Spinal cord (tissue), 10 donors: ENCODE results near the gene CPAMD8. TPM values are rescaled to one million over a fixed set of nuclear protein-coding genes. Genes with fewer than 3 reads are reported as not detected.

Experiments used
- DNase-seq, 6 donors: peaks; one replicate each; pipeline versions ENCODE4 v3.0.0 to v3.0.0-alpha.2; 2013 to 2015; ENCODE audit warnings: low spot score in 6 of 6, low read depth in 4 of 6
- H3K27ac ChIP-seq: one replicate; pipeline ENCODE4 v1.5.1; 2013; ENCODE audit warnings: low read depth, low read length, control low read depth
- H3K27me3 ChIP-seq: one replicate; pipeline ENCODE4 v1.6.1; 2013; ENCODE audit warnings: low read length; ENCODE audit not compliant: control insufficient read depth, insufficient read depth
- H3K36me3 ChIP-seq: one replicate; pipeline ENCODE4 v1.6.1; 2013; ENCODE audit warnings: low read length; ENCODE audit not compliant: control insufficient read depth, insufficient read depth
- H3K4me1 ChIP-seq: one replicate; pipeline ENCODE4 v1.6.1; 2013; ENCODE audit warnings: low read length; ENCODE audit not compliant: control insufficient read depth, insufficient read depth
- H3K4me3 ChIP-seq: one replicate; pipeline ENCODE4 v1.5.1; 2013; ENCODE audit warnings: low read depth, low read length, control low read depth
- H3K9me3 ChIP-seq: one replicate; pipeline ENCODE4 v1.6.1; 2013; ENCODE audit warnings: low read length; ENCODE audit not compliant: control insufficient read depth, insufficient read depth
- WGBS: methylation state at CpG from one replicate; pipeline ENCODE4 v1.1.5; 2013; ENCODE audit warnings: missing lambda C conversion rate; ENCODE audit not compliant: insufficient coverage; 5-methylcytosine and 5-hydroxymethylcytosine counted together
- long read RNA-seq, 4 donors: transcript quantifications; one replicate each; lab custom pipeline, GENCODE V29; 2026
- polyA plus RNA-seq, 2 donors: library from polyadenylated mRNA; unstranded; fragments of 120-200 nt; gene quantifications; one replicate each; pipeline ENCODE4 v1.2.1, GENCODE V29; 2013; ENCODE audit not compliant: insufficient read length in 2 of 2
- total RNA-seq, 2 donors: library from RNA; depleted of rRNA in 1 of 2; stranded (reverse); fragments of 120-200 nt in 1 of 2; fragments of >200 nt in 1 of 2; gene quantifications; one replicate each; pipeline versions ENCODE4 v1.2.3 to v1.2.4, GENCODE V29; 2013 to 2014
- donor health status: healthy.

CPAMD8 gene
- total RNA-seq, result 100 to 1,000 TPM in 1 of 2 donors, 10 to 100 TPM in 1; 22.3 to 117 TPM
- polyA plus RNA-seq, result 10 to 100 TPM in 1 of 2 donors, 1 to 10 TPM in 1; 9.7 to 55.5 TPM
- long read RNA-seq, donor 1, partial matches to known transcripts, result 0 of 1 reads
- long read RNA-seq, donor 1, other reads (novel, unspliced or antisense), result 0 of 1 reads
- long read RNA-seq, donor 2, result 0 reads
- long read RNA-seq, donor 3, partial matches to known transcripts, result 0 of 3 reads
- long read RNA-seq, donor 3, other reads (novel, unspliced or antisense), result 0 of 3 reads
- long read RNA-seq, donor 4, partial matches to known transcripts, result 0 of 1 reads
- long read RNA-seq, donor 4, other reads (novel, unspliced or antisense), result 0 of 1 reads

DNA sequence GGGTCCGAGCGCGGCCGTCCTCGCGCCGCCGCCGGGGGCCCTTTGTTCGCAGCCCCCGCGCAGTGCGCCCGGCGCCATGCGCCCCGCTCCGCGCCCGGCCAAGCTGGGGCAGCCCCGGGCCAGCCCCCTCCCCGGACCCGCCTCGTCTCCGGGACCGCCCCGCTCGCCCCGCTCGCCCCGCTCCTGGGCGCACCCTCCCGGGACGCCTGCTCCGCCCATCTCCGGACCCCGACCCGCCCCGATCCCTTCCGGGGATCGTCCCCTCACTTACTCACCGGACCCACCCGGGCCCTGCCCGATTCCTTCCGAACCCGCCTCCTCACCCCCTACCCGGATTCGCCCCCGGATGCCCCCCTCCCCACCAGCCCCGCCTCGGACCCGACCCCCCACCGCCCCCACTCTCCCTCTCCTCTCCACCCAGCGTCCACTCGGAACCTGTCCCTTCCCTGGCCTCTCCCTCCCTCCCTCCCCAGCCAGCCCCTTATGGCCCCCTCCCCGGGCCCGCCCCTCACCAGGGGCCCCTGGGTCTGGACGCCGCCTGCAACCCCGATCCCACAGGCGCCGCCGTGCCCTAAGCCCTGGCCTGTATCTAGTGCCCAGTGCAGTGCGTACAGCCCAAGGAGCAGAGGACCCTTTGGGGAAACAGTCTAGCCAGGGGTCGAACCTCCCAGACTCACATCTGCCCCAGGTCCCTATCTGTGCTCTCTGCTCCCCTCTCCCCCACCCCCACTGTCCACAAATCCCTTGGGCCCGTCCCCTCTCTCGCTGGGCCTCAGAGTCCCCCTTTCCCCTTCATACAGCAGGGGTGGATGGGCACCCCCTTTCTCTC is at the start of gene CPAMD8:
Gene CPAMD8, minus strand, starts transcription at position 105 of the 829 bp plus-strand sequence. CDS start 168 bp downstream, outside the sequence.
- 2% methylated on average over 56 of the region's 67 CpGs for WGBS
- peak within 1 kb of the TSS; percentile 47 for H3K4me3 ChIP-seq
- H3K27ac ChIP-seq, result no peak within 1 kb of the TSS
- peaks cover 16% of the 10 kb centered on the region for H3K27me3 ChIP-seq
- no peaks in the 10 kb centered on the region for H3K36me3 ChIP-seq
- peaks cover 12% of the 10 kb centered on the region for H3K4me1 ChIP-seq
- peak in 1 of 6 donors; percentile 30 for DNase-seq
- H3K9me3 ChIP-seq, result peaks cover 1% of the 10 kb centered on the region

DNA sequence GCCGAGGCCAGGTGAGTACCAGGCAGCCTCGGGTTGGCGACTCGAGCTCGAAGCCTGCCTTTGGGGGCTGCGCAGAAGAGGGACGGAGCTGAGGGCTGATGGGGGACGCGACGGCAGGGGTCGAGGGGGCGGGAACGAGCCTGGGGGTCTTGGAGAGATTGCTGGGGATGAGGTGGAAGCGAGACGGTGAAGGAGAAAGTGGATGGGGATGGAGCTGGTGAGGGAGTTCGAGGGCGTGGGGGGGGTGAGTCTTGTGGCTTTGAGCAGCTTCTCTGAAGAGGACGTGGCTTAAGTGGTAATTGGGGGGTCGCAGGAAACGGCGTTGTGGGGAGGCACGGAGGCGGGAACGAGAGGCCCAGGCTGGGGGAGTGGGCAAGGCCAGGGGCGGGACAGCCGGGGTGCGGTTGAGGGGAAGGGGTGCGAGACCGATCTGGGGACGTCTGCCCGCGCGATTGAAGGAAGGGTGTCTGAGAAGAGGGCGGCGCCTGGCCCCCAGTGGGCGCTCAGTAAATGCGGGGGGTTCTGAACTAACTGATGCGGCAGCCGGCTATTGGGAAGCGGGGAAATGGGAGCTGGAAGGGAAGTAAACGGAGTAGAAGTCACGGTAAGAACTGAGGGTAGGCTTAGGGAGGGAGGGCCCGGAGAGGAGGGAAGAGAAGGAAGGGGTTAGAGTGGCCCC is 49.4 kb upstream of the CPAMD8 start:
- Histone ChIP-seq H3K27ac (peak overlapping the region; percentile 58), H3K4me1 (peaks cover 57% of the 10 kb centered on the region), H3K36me3 (peaks cover 9% of the 10 kb centered on the region), H3K4me3 (peak overlapping the region; percentile 49), H3K9me3 (no peaks in the 10 kb centered on the region), H3K27me3 (no peaks in the 10 kb centered on the region)
- DNase-seq, result peak in 2 of 6 donors; percentile 20 to 68
- under 1% methylated on average over 42 of the region's 43 CpGs for WGBS

DNA sequence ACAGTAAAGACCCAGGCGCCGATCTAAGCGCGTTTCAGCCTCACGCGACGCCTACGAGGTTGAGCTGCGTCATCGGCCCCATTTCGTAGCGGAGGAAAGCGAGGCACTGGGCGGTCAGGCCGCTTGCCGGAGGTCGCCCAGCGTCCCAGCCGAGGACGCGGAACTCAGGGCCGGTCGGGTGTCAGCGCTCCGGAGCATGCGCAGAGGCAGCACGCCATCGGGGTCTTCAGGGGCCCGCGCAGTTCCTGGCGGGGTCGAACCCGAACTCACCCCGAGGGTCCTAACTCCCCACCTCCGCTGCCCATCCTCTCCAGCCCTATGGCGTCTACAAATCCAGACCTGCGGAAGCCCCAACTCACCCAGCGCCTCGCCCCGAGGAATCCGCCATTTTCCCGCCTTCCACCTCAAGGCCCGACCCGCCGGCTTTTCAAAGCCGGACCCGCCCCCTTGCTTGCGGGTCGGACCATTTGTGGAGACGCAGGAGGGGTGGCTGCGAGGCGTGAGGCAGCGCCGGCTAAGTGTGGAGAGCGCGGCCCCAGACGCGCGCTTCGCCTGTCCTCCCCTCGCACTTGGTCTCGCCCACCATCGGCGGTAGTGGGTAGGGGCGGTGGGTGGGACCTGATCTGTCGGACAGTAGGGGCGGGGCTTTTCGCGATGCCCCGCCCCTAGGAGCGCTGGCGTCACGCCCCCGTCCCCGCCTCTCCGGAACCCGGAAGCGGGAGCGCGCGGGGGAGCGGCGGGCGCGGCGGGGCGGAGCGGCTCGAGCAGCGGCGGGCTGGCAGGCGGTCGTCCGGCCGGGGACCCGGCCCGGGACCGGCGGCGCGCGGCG is 48.6 kb upstream of the CPAMD8 start, which contains the start of the genes HAUS8 and MYO9B:
Gene HAUS8, minus strand, starts transcription at position 418 of the 829 bp plus-strand sequence. Its CDS starts 30 bp downstream, at position 388.
Gene MYO9B, plus strand, starts transcription at position 743 of the 829 bp plus-strand sequence. CDS start 25,941 bp downstream, outside the sequence.
- H3K4me1 ChIP-seq, result peaks cover 52% of the 10 kb centered on the region
- peak; percentile 96 to 100 (median 98) for DNase-seq
- WGBS, result under 1% methylated on average over 103 of the region's 103 CpGs
- H3K27me3 ChIP-seq, result no peaks in the 10 kb centered on the region
- peak within 1 kb of the TSS; percentile 90 for H3K4me3 ChIP-seq
- peak within 1 kb of the TSS; percentile 79 for H3K27ac ChIP-seq
- no peaks in the 10 kb centered on the region for H3K9me3 ChIP-seq
- H3K36me3 ChIP-seq, result peaks cover 17% of the 10 kb centered on the region

- DNase-seq, result no peak
- Histone ChIP-seq H3K27me3 (no peaks in the 10 kb centered on the region), H3K36me3 (peaks cover 23% of the 10 kb centered on the region), H3K27ac (peak overlapping the region; percentile 79), H3K9me3 (no peaks in the 10 kb centered on the region), H3K4me1 (peaks cover 52% of the 10 kb centered on the region), H3K4me3 (peak overlapping the region; percentile 90)
- 11% methylated on average over 9 of the region's 11 CpGs for WGBS
These were observed 48.0 kb upstream of the CPAMD8 start for GRCh38 chr19:17074634-17075034.

DNA sequence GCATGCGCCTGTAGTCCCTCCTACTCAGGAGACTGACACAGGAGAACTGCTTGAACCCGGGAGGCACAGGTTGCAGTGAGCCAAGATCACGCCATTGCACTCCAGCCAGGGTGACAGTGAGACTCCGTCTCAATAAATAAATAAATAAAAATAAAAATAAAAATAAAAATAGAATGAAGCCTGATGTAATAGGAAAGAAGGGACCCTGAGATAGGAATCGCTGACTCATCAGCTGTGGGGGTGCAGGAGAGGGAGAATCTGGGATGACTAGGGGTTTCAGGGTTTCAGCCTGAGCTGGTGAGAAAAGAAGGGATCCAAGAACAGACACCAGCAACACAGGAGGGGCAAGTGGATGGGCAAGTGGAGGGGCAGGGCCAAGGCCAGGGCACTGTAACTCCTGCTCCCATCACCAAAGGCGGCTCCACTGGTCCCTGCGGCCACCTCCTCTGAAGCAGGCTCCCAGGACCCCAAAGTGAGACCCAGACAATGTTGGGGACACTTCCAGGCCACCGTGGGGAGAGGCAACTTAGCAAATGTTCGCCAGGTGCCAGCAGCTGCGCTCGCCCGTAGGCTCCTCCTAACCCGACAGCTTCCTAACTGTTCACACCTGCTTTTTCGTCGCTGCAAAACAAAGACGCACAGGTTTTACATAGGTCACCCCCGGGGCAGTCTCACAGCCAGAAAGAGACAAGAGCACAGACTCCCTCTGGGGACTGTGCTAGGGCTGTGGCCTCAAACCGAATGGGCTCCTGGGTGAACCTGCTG is 47.4 kb upstream of the CPAMD8 start:
- DNase-seq, result no peak
- peaks cover 46% of the 10 kb centered on the region for H3K4me1 ChIP-seq
- peak overlapping the region; percentile 90 for H3K4me3 ChIP-seq
- H3K36me3 ChIP-seq, result peaks cover 27% of the 10 kb centered on the region
- no peak overlapping the region for H3K27ac ChIP-seq
- WGBS, result 31% methylated on average over 14 of the region's 18 CpGs
- no peaks in the 10 kb centered on the region for H3K9me3 ChIP-seq
- H3K27me3 ChIP-seq, result no peaks in the 10 kb centered on the region

DNA sequence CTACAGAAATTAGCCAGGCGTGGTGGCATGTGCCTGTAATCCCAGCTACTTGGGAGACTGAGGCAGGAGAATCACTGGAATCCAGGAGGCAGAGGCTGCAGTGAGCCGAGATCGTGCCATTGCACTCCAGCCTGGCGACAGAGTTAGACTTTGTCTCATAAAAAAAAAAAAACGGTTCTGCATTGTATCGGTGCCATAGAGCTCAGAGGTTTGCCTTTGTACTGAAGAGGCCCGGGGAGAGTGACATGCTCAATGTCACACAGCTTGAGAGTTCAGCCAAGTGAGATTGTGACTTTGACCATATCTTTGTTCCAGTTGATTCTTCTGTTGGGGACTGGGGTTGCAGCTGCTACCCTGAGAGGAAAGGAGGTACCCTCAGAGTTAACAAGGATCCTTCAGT is 44.3 kb upstream of the CPAMD8 start:
- Histone ChIP-seq H3K4me1 (peaks cover 16% of the 10 kb centered on the region), H3K4me3 (no peak overlapping the region), H3K9me3 (no peaks in the 10 kb centered on the region), H3K27me3 (no peaks in the 10 kb centered on the region), H3K27ac (no peak overlapping the region), H3K36me3 (peaks cover 32% of the 10 kb centered on the region)
- WGBS, result 88% methylated on average over 7 of the region's 7 CpGs
- DNase-seq, result no peak

DNA sequence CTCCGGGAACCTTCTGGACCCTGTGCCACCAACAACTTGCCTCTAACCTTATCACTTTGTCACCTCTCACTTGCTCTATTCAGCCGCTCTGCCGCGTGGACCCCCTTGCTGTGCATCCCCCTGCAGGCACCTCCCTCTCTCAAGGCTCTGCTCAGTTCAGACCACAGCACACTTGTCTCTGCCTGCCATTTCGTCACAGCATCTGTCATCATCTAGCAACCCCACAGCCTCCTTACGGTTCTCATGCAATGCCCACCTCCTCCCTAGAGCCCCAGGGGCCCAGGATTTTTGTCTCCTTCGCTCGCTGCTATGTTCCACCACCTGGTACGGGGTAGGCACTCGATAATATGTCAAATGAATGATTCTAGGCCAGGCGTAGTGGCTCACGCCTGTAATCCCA is 43.8 kb upstream of the CPAMD8 start:
- 92% methylated on average over 12 of the region's 12 CpGs for WGBS
- H3K4me1 ChIP-seq, result peaks cover 16% of the 10 kb centered on the region
- H3K27ac ChIP-seq, result no peak overlapping the region
- H3K27me3 ChIP-seq, result no peaks in the 10 kb centered on the region
- DNase-seq, result no peak
- H3K4me3 ChIP-seq, result no peak overlapping the region
- no peaks in the 10 kb centered on the region for H3K9me3 ChIP-seq
- H3K36me3 ChIP-seq, result peaks cover 32% of the 10 kb centered on the region

GRCh38 chr19:17069193-17069592 is 42.6 kb upstream of the CPAMD8 start:
- no peak overlapping the region for H3K27ac ChIP-seq
- H3K4me3 ChIP-seq, result no peak overlapping the region
- 78% methylated on average over 7 of the region's 9 CpGs for WGBS
- no peak for DNase-seq
- H3K9me3 ChIP-seq, result no peaks in the 10 kb centered on the region
- H3K27me3 ChIP-seq, result no peaks in the 10 kb centered on the region
- H3K36me3 ChIP-seq, result peaks cover 32% of the 10 kb centered on the region
- peaks cover 11% of the 10 kb centered on the region for H3K4me1 ChIP-seq
